ENCODE data around the gene RPRD1B. TPM values are rescaled to one million over a fixed set of nuclear protein-coding genes. Genes with fewer than 3 reads are reported as not detected.
"Not testable (repeated sequence)": the region's sequence is repeated elsewhere in the genome, so short reads cannot be mapped to it uniquely, and the experiment has no call there.

RPRD1B gene
- total RNA-seq, 4 donors from 2014 or later, result 15.2 to 25.9 (median 23.6) TPM

DNA sequence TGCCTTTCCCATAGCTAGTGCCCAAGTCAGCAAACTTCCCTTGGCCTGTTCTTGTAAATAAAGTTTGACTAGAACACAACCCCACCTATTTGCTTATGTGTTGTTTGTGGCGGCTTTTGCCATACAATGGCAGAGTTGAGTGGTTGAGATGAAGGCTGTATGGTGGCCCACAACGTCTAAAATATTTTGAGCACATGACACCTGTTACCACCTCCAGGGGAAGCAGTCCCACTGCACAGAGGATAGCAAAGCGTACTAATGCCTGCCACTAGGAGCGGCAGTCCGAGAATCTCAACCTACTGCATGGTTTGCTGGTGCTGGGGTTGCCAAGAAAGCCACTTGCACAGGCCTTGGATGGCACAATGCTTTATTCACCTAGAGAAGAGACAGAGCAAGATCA is 72.9 kb downstream of the RPRD1B start:
- Histone ChIP-seq H3K9me3 (no peaks in the 10 kb centered on the region), H3K36me3 (no peaks in the 10 kb centered on the region), H3K27ac (no peak overlapping the region), H3K27me3 (no peaks in the 10 kb centered on the region), H3K4me3 (no peak overlapping the region), H3K4me1 (peaks cover 0 to 24% (median 15%) of the 10 kb centered on the region in 3 donors)
- intact Hi-C loops (cut with DNase I), result no loop called here
- TF ChIP-seq, protein P1, sequence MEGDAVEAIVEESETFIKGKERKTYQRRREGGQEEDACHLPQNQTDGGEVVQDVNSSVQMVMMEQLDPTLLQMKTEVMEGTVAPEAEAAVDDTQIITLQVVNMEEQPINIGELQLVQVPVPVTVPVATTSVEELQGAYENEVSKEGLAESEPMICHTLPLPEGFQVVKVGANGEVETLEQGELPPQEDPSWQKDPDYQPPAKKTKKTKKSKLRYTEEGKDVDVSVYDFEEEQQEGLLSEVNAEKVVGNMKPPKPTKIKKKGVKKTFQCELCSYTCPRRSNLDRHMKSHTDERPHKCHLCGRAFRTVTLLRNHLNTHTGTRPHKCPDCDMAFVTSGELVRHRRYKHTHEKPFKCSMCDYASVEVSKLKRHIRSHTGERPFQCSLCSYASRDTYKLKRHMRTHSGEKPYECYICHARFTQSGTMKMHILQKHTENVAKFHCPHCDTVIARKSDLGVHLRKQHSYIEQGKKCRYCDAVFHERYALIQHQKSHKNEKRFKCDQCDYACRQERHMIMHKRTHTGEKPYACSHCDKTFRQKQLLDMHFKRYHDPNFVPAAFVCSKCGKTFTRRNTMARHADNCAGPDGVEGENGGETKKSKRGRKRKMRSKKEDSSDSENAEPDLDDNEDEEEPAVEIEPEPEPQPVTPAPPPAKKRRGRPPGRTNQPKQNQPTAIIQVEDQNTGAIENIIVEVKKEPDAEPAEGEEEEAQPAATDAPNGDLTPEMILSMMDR (IDR thresholded peaks at IDR 0.05), result no peak
- TF ChIP-seq POLR2A (IDR thresholded peaks at IDR 0.05), result no peak
- DNase-seq, result no peak
- WGBS, 2 donors, result 86% methylated on average over 5 of the region's 5 CpGs; no CpG with 5 or more reads in 1 of the 2 donors

GRCh38 chr20:38107386-38107785 is 73.8 kb downstream of the RPRD1B start:
- peaks cover 0 to 24% (median 15%) of the 10 kb centered on the region in 3 donors for H3K4me1 ChIP-seq
- DNase-seq; H3K9me3 ChIP-seq; H3K4me3 ChIP-seq; H3K27ac ChIP-seq; H3K27me3 ChIP-seq; intact Hi-C loops (cut with DNase I); H3K36me3 ChIP-seq: not testable (repeated sequence)
- WGBS, 2 donors, result 71 to 100% methylated on average over 1 of the region's 1 CpG

DNA sequence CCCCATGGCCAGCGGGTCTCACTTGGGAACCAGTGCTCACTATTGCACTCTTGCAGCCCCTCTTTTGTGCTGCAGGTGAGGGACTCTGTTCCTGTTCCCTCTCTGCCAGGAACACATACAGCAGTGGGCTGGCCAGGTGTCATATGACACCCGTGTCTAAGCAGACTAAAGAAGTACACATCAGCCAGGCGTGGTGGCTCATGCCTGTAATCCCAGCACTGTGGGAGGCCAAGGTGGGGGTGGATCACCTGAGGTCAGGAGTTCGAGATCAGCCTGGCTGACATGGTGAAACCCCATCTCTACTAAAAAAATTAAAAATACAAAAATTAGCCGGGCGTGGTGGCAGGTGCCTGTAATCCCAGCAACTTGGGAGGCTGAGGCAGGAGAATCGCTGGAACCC is 74.4 kb downstream of the RPRD1B start:
- WGBS, 2 donors, result 69 to 81% methylated on average over 6 to 7 of the region's 7 CpGs
- H3K4me3 ChIP-seq; intact Hi-C loops (cut with DNase I); H3K36me3 ChIP-seq; H3K9me3 ChIP-seq; DNase-seq; H3K27me3 ChIP-seq: not testable (repeated sequence)
- Histone ChIP-seq H3K27ac (peak overlapping the region in 3 of 4 donors; percentile 21 to 78 (median 62)), H3K4me1 (peaks cover 0 to 24% (median 15%) of the 10 kb centered on the region in 3 donors)

DNA sequence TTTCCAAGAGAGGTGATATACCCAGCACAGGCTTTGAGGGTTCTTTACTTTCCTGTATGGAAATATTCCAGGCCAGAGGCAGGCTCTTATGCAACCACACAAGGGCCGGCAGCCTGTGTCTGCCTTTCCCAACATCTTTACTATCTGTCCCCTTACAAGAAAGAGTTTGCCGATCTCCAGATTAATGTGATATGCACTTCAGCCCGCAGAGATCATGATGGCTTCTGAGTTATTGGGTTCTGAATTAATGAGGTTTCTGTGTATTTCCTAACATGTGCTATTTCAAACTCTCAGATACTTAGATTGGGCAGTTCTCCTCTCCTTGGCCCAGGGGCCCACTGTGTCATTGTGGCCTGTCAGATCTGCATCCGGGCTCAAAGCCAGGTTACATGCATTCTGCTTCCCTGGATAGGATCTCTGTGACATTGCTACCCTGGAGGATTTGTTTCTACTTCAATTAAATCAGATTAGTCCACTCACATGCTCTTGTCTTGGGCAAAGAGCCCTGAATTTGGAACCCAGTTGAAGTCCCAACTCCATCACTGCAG is 75.0 kb downstream of the RPRD1B start:
- peaks cover 0 to 24% (median 15%) of the 10 kb centered on the region in 3 donors for H3K4me1 ChIP-seq
- DNase-seq, result no peak

GRCh38 chr20:38108986-38109541 is 75.5 kb downstream of the RPRD1B start:
- no peaks in the 10 kb centered on the region for H3K36me3 ChIP-seq
- H3K27ac ChIP-seq, result peak overlapping the region in 3 of 4 donors; percentile 62 to 84 (median 78)
- intact Hi-C loops (cut with DNase I), result no loop called here
- no peak overlapping the region for H3K4me3 ChIP-seq
- no peak for TF ChIP-seq POLR2A (IDR thresholded peaks at IDR 0.05)
- TF ChIP-seq, protein P1 (IDR thresholded peaks at IDR 0.05), result no peak
- peaks cover 0 to 24% (median 15%) of the 10 kb centered on the region in 3 donors for H3K4me1 ChIP-seq
- no peaks in the 10 kb centered on the region for H3K27me3 ChIP-seq
- WGBS, 2 donors, result 83 to 100% methylated on average over 1 to 3 of the region's 3 CpGs
- no peaks in the 10 kb centered on the region for H3K9me3 ChIP-seq
- no peak for DNase-seq

More for the DNA sequence above, 75.0 kb downstream of the RPRD1B start:
- Histone ChIP-seq H3K9me3 (no peaks in the 10 kb centered on the region), H3K27ac (peak overlapping the region in 3 of 4 donors; percentile 62 to 84 (median 78)), H3K36me3 (no peaks in the 10 kb centered on the region), H3K27me3 (no peaks in the 10 kb centered on the region), H3K4me3 (no peak overlapping the region)
- intact Hi-C loops (cut with DNase I), result no loop called here
- 66 to 71% methylated on average over 4 of the region's 4 CpGs for WGBS, 2 donors
- TF ChIP-seq, protein P1 (IDR thresholded peaks at IDR 0.05), result no peak
- TF ChIP-seq POLR2A (IDR thresholded peaks at IDR 0.05), result no peak

GRCh38 chr20:38109591-38110524 is 76.3 kb downstream of the RPRD1B start:
- Histone ChIP-seq H3K9me3 (no peaks in the 10 kb centered on the region), H3K36me3 (no peaks in the 10 kb centered on the region), H3K4me3 (no peak overlapping the region), H3K27ac (peak overlapping the region in 3 of 4 donors; percentile 62 to 84 (median 78)), H3K27me3 (no peaks in the 10 kb centered on the region), H3K4me1 (peaks cover 0 to 24% (median 15%) of the 10 kb centered on the region in 3 donors)
- TF ChIP-seq, protein P1 (IDR thresholded peaks at IDR 0.05), result no peak
- no peak for TF ChIP-seq POLR2A (IDR thresholded peaks at IDR 0.05)
- DNase-seq, result no peak
- WGBS, 2 donors, result 69 to 83% methylated on average over 8 of the region's 8 CpGs
- intact Hi-C loops (cut with DNase I), result no loop called here

Measured in esophagus squamous epithelium (tissue), 5 donors.